Heart left ventricle (tissue), 13 donors: Measurements from ENCODE around the gene DNAL1.

Source experiments
- POLR2A ChIP-seq, 2 donors: fragments of 450-650 bp; IDR thresholded peaks; one replicate each; pipeline ENCODE4 v1.6.1; 2017; ENCODE audit warnings: antibody characterized with exemption in 2 of 2, mild to moderate bottlenecking in 2 of 2, moderate library complexity in 2 of 2
- TF ChIP-seq, protein P1 (sequence below), 12 donors: fragments of 200-600 bp; sonication (generic) in 4 of 12; IDR thresholded peaks; one replicate each; pipeline versions ENCODE4 v1.5.0 to v1.8.0; 2018 to 2022; ENCODE audit warnings: antibody characterized with exemption in 12 of 12, mild to moderate bottlenecking in 5 of 12
- donor health status: ischemic (EF 13 %, LVEDD 7.1; RV severe dilation, severe dysfunction).
- donor health status: DM: no; HTN: yes; CAD: no.
- donor health status: DM: no; HTN: no; CAD: no.
- donor health status: ischemic (EF 25% LVEDD 6.9; RV normal size, moderate dysfunction).
- donor health status: ischemic (EF 25% LVEDD 5.7; RV mildly dilated, moderate dysfunction).
- donor health status: ischemic (EF 35%, LVEDD 5.7; RV mildly dilated, moderate dysfunction).
- donor health status: nonischemic (EF 11% LVEDD 7.7; RV severe dilation, severe dysfunction).
- donor health status: DM: yes; HTN: yes; CAD: no.
- donor health status: PGD.
- donor health status: ischemic (EF 29% LVEDD 5.4; RV normal size, mild dysfunction).
- donor health status: nonischemic (EF 23%, LVEDD 6.1; RV moderate dilation, normal function).

DNA sequence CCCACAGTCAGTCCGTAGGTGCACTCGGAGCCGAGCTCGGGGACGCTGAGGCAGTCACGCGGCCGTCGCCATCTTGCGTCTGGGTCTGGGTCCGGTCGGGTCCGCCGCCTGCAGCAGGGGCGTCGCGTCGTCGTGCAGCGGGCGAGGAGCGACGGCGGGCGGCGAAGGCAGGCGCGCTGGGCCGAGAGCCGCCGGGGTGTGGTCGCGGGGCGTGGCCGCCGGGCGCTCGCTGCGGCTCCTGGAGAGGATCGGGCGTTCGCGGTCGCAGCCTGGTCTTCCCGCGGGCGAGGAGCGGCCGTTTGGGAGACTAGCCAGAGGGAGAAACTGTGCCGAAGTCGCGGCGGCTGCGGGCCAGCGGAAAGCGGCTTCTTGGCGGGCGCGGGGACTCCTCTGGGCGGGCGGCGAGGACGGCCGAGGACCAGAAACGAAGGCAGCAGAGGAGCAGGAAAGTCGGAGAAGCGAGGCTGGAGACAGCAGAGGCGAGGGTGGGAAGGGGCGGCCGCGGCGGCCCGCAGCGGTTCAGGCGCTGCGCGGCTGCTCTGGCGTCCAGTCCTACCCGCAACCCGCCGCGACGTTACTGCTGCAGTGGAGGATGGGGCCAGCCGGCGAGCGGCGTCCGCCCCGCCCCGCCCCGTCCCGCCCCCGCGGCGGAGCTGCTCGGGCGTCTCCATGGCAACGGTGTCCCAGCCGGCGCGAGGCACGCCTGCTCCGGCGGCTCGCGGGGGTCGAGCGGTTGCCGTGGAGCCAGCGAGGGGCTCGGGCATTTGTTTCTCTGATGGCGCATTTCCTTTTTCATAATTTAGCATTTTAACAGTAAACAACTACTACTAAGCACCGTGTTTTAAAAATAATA lies 69.2 kb downstream of the DNAL1 start, which contains the start of gene PNMA1:
- TF ChIP-seq, protein P1, sequence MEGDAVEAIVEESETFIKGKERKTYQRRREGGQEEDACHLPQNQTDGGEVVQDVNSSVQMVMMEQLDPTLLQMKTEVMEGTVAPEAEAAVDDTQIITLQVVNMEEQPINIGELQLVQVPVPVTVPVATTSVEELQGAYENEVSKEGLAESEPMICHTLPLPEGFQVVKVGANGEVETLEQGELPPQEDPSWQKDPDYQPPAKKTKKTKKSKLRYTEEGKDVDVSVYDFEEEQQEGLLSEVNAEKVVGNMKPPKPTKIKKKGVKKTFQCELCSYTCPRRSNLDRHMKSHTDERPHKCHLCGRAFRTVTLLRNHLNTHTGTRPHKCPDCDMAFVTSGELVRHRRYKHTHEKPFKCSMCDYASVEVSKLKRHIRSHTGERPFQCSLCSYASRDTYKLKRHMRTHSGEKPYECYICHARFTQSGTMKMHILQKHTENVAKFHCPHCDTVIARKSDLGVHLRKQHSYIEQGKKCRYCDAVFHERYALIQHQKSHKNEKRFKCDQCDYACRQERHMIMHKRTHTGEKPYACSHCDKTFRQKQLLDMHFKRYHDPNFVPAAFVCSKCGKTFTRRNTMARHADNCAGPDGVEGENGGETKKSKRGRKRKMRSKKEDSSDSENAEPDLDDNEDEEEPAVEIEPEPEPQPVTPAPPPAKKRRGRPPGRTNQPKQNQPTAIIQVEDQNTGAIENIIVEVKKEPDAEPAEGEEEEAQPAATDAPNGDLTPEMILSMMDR (IDR thresholded peaks at IDR 0.05): no peak
- peak in 1 of 2 donors; percentile 84 for TF ChIP-seq POLR2A (IDR thresholded peaks at IDR 0.05)
